Measurements from ENCODE around the gene ZNF410.
"Not testable (repeated sequence)": the region's sequence is repeated elsewhere in the genome, so short reads cannot be mapped to it uniquely, and the experiment has no call there.

ZNF410 gene

GRCh38 chr14:73887694-73888459 lies 1.2 kb downstream of the ZNF410 start:
- DNase-seq (ENCODE audit: low read depth) = no peak

- no peak for DNase-seq (ENCODE audit: low read depth)
Observed at GRCh38 chr14:73888460-73888725, 1.7 kb downstream of the ZNF410 start.

- no peak for DNase-seq (ENCODE audit: low read depth)
Observed at GRCh38 chr14:73888971-73889370, 2.3 kb downstream of the ZNF410 start.

DNA sequence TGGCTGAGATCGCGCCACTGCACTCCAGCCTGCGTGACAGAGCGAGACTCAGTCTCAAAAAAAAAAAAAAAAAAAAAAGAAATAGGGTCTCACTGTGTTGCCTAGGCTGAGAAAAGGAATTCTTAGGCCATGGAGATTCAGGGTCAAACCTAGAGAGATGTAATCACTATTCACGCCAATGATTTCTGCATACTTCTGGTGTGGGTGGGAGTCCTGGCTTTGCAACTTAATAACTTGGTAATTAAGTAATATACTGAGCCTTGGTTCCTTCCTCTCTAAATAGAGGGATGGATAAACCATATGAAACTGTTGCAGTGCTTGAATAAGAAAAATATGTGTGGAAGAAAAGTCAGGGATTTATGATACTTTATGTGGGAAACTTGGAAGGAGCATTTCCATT lies 2.7 kb downstream of the ZNF410 start:
- DNase-seq (ENCODE audit: low read depth) = no peak

GRCh38 chr14:73894180-73894687 lies 7.6 kb downstream of the ZNF410 start:
- not testable (repeated sequence) for DNase-seq (ENCODE audit: low read depth)

DNA sequence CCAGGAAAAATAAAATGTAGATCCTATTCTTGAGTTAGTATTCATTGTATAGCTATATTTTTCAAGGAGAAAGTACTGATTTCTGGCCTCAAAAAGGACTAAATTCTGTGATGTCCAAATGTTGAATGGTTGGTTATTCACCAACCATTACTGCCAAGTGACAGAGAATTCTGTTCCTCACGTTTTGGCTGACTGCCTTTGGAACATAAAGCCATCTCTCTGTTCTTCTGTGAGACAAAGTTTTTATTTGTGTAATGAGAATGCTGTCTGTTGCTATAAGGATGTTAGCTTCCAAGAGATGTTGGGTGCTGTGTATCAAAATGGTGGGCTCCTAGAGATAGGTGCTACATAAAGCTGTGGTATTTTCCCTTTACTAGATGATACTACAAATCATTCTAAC lies 9.3 kb downstream of the ZNF410 start:
- no peak for DNase-seq (ENCODE audit: low read depth)

DNA sequence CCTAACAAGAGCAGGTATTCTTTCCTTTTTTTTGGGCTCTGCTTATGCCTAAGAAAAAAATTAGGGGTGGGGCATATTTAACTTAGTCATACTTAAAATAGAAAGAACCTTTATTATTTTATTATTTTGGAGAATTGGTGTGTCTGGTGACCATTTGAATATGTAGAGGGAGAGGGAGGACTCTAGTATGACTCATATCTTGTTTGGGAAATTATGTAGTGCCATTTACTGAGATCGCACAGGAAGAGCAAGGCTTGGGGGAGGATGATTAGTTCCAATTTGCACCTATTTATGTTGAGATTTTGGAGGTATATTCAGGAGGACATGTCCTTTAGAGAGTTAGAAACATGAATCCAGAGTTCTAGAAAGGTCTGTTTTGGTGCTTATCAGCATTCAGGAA lies 9.9 kb downstream of the ZNF410 start:
- DNase-seq (ENCODE audit: low read depth) = no peak

DNA sequence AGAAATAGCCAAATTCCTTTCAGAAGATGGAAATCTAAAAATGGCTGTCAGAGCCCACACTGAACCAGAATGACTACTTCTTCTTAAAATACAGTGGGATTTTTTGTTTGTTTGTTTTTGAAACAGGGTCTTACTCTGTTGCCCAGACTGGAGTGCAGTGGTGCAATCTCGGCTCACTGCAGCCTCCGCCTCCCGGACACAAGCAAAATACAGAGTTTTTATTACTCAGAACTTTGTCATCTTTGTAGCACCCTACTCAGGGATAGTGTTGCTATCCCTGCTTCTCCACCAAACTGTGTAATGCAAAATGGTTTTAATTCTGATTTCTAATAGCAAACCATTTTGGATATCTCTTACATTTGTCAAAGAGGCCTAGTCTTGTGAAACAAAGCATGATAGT lies 16.4 kb downstream of the ZNF410 start:
- no peak for DNase-seq (ENCODE audit: low read depth)

GRCh38 chr14:73909681-73910080 lies 23.0 kb downstream of the ZNF410 start:
- DNase-seq (ENCODE audit: low read depth) = no peak

DNA sequence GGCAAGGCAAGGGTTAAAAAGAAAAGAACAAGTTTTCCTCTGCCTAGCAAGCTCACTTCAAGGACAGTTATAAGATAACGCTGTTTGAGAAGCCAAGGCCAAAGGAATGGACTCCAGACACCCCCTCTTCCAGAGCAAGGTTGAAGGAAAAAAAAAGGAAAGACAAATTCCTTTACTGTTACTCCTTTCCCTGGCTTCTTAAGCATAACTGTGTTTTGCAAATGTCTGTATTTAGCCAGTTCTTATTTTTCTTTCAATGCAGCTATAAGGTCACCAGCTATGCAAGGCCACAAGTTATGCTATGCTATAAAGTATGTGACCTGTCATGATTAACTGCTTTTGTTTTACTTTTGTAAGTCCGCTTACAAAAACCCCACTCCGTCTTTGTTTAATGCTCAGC lies 26.6 kb downstream of the ZNF410 start:
- peak; percentile 57 for DNase-seq (ENCODE audit: low read depth)

GRCh38 chr14:73916324-73916723 lies 29.7 kb downstream of the ZNF410 start:
- DNase-seq (ENCODE audit: low read depth) = no peak

DNA sequence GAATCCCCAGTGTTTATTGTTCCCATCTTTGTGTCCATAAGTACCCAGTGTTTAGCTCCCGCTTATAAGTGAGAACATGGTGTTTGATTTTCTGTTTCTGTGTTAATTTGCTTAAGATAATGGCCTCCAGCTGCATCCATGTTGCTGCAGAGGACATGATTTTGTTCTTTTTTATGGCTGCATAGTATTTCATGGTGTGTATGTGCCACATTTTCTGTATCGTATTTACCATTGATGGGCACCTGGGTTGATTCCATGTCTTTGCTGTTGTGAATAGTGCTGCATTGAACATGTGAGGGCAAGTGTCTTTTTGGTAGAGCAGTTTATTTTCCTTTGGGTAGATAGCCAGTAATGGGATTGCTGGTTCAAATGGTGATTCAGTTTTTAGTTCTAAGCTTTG lies 32.8 kb downstream of the ZNF410 start:
- DNase-seq (ENCODE audit: low read depth) = not testable (repeated sequence)

- DNase-seq (ENCODE audit: low read depth) = no peak
Observed at GRCh38 chr14:73924337-73924736, 37.7 kb downstream of the ZNF410 start.

DNA sequence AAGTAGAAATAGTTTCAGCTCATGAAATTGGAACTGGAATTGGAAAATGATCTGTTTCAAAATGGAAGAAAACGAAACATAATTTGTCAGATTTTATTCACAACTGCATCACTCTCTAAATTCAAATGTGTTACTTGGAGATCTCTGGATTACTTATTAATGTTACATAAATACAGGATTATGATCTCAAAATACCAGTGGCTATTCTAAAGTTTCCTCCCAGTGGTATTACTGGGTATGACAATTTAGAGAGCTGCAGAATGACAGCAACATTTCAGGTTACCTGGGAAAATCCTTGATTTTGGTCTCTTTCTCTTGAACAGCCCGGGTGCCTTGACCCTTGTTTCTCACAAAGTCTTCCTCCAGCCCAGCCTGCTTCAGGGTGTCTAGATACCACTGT lies 49.0 kb downstream of the ZNF410 start:
- no peak for DNase-seq (ENCODE audit: low read depth)

GRCh38 chr14:73936548-73936947 lies 49.9 kb downstream of the ZNF410 start:
- DNase-seq (ENCODE audit: low read depth) = no peak

- DNase-seq (ENCODE audit: low read depth) = no peak
Observed at GRCh38 chr14:73937012-73937411, 50.4 kb downstream of the ZNF410 start.

- no peak for DNase-seq (ENCODE audit: low read depth)
Observed at GRCh38 chr14:73942180-73942579, 55.5 kb downstream of the ZNF410 start.

GRCh38 chr14:73943083-73943482 lies 56.4 kb downstream of the ZNF410 start:
- peak; percentile 9 for DNase-seq (ENCODE audit: low read depth)

DNA sequence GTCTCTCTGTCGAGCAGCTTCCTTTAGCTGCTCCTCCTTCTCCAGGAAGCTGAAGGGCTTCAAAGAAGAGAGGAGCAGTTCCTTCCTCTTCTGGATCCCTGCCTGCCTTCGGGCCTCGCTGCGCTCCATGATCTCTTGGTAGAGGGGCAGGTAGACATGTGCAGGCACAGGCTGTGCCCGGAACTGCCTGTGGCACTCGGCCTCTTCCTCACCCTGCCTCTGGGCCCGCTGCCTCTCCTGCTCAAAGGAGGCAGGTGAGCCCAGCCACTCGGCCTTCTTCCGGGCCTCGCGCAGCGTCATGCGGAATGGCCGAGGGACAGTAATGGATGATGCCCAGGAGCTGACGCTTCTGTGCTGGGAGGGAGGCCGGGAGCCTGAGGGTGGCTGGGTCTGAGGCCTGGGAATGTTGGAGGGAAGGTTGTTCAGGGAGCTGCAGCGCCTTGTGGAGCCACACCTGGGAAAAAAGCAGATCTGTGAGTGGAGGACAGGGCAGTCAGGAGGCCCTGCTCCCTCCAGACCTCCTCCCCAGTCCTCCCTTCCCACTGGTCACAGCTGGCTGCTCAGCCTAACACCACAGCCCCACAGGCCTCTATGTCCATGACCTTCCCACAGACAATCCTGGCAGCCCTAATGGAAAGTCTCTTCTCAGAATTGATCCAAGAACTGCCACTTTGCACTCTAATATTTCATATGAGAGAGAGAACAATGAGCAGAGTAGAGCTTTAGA lies 57.9 kb downstream of the ZNF410 start:
- no peak for DNase-seq (ENCODE audit: low read depth)

GRCh38 chr14:73945159-73945670 lies 58.6 kb downstream of the ZNF410 start:
- DNase-seq (ENCODE audit: low read depth) = no peak

DNA sequence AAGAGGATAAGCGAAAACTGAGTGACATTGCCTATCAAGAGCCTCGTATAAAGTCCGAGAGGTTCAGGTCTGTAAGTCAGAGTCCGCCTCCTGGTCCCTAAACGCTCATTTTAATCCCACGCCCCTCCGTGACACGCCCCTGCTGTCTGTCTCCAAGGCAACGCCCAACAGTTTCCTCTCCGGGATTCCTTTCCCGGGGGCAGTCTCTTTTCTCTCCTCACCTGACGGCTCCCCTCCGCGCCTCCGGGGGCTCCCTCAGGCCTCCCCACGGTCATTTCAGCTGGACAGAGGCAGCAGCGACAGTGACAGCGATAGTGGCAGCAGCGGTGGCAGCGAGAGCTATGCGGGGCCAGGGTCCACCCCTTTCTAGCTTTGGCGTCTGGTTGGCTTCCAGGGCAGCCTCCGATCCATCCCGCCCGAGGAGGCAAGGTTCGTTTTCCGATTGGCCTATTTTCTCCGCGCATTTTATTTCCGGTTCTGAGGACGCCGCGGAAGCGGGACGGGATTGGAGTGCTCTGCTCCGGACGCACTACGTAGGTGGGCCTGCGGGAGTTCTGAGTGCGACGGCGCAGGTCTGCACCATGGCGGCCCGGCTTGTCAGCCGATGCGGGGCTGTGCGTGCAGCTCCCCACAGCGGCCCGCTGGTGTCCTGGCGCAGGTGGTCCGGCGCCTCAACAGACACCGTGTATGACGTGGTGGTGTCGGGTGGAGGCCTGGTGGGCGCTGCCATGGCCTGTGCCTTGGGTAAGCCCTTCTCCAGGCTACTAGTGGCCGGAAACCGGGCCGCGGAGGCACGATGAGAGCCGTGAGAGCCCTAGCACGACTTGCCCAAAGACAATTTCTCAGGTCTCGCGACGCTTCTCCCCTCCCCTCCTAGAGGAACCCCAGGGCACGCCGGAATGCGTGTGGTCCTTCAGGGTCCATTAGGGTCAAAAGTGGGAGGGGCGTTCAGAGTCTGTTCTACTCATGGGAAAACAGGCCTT lies 63.4 kb downstream of the ZNF410 start, which contains the start of the genes COQ6 and FAM161B:
TSS of gene COQ6 (plus strand) at position 551 of the 983 bp plus-strand sequence. CDS start at position 582, 31 bp downstream.
TSS of gene FAM161B (minus strand) at position 343 of the 983 bp plus-strand sequence. CDS start at position 275, 68 bp downstream.
- peak; percentile 81 for DNase-seq (ENCODE audit: low read depth)

DNA sequence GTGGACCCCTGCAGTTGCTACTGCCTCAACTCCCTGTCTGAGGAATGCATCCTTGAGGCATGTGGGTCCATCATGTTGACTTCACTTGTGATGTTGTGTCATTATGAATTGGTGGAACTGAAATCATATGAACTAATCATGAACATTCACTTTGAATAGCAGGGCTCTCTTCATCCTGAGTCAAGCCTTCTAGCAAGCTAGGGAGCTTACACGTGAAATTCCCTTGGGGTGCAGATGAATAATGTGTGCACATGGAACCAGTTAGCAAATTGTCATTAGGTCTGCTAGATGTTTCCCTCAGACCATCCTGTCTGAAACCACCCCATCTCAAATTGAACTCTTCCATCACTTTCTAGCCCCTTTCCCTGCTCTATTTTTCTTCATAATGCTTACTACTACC lies 67.1 kb downstream of the ZNF410 start:
- no peak for DNase-seq (ENCODE audit: low read depth)

Data from non-pigmented ciliary epithelial cell (primary cell).